ENCODE measurements around the gene FNDC3B.

FNDC3B gene

DNA sequence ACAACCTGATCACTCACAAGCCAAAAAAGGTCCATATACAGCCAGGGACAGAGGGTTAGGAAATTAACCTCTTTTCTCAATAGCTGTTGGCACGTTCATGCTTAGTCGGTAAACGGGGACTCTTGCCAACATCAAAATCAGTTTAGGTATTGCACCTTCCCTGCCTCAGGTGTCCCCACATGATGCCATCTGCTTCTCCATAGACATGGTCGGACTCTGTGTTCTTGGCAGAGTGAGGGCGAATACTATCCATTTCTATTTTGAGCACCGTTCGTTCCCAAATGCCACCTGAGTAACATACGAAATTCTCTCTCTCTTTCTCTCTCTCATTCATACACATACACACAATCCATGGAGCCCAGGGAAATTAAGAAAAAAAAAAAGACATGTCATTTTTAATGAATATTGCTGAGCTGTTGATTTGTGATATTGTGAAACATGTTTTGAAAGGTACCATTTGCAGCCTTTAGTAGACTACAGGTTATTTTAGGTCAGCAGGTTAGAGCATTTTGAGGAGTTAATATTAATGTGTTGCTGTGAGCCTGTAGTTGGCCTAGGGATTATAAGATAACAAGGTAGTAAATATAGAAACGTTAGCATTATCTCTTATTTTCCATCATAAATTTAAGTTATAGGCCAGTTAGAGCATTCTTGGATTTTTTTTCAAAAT, 330.3 kb downstream of the FNDC3B start:
- no peak for DNase-seq (ENCODE audit: low read depth)

DNA sequence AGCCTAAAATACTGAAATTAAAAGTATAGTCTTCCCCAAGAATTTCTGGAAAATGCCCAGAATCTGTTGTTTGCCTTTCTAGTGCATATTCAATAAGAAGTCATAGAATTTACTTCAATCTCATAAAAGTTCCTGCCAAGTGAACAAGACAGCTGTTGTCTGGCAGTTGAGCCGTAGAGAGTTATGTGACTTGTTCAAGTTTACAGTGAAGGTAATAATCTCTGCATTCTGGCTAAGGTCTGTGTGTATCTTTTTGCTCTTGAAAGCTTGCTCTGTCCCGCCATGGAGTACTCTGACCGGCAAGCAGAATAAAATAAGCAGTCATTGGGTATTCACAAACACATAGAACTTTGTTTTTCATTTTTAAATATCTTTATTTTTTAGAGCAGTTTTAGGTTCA, 331.0 kb downstream of the FNDC3B start:
- no peak for DNase-seq (ENCODE audit: low read depth)

DNA sequence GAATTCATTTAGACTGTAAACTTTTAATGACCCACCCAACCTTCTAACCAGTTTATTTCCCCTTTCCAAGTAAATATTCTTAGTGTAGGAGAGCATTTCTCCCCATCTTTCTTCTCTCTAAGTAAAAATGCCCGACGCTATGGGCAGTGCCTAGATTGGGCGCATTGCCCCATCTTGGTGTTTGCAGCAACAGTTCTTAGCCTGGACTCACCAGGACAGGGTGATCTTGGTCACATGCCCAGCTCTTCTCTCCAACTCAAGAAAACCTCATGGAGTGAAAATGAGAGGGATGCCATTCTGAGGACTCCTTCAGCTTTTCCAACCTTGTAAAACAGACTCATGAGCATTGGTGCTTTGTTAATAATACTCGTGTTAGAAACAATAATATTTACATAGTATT, 332.2 kb downstream of the FNDC3B start:
- DNase-seq (ENCODE audit: low read depth): no peak

DNA sequence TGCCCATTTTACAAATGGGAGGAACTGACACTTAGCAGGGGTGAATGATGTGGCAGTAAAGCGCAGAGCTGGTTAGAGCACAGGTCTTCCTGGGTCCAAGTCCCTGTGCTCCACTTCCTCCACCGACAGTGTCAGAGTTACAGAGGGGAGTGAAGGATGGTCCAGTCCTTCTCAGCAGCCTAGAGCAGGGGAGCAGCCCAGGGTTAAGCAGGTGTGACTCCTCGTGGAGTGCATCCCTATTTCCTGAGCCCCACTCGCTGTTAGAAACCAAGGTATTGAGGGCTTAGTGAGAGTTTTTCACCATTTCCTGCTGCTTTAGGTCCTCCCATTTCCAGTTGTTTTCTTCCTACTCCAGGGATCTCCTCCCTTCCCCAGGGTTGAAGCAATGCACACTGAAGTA, 333.5 kb downstream of the FNDC3B start:
- DNase-seq (ENCODE audit: low read depth): no peak

DNA sequence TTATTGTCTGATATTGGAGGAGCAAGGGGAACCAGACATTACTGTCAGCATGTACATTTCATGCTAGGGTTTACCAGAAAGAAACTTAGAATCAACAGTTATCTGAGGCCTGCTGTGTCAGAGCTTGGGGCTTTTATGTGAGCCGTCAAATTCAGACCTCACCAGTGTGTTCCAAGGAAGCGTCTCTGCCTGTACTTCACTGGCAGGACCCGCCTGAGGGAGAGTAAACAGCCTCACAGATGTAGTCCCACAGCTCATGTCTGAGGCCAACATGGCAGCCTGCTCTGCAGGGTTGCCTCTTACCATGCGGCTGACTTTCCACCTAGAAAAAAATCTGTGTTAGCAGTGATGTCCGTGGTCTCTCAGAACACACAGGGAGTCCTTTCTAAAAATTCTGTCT, 334.5 kb downstream of the FNDC3B start:
- no peak for DNase-seq (ENCODE audit: low read depth)

DNA sequence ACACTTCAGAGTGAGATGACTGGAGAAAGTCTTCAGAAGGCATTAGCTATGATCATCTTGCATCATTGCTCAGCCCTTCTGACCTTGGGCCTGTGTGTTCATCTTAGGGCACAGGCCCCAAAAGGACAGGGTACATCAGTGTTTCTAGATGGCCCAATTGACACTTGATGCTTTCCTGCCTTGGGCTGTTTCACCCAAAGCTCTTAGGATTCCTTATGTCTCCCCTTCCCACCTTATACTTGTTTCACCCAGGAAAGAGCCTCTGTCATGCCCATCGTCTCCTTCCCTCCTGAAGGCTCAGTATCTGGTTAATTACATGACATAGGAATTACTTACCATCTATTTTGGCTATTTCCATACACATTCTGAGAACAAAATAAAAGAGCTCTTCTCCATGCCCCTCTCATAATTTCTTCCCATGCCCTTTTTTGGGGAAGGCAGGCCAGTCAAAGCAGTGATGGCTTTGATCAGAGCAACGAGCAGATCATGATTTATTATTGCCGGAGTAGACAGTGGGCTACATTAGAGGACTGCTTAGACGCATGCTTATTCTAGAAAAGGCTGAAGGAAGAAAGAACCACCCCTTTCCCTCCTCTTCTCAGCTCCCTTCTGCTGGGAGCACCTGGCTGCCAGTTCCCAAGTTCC, 335.9 kb downstream of the FNDC3B start:
- no peak for DNase-seq (ENCODE audit: low read depth)

DNA sequence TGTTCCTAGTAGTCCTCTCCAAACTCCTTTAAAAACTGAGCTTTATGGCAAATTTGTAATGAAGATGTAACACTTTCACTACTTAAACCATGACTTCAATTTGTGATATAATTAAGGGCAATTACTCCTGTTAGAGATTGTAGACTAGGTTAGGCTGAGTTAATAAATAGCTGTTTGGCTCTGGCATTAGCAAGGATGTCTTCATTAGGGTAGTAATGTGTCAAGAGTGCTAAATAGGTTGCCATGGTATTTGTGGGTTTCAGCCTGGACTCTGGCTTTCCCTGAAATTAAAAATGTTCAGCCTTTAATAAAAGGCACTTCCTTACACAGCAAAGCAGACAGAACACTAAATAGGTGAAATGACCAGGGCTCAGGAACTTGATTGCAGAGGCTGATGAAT, 337.0 kb downstream of the FNDC3B start:
- no peak for DNase-seq (ENCODE audit: low read depth)

DNA sequence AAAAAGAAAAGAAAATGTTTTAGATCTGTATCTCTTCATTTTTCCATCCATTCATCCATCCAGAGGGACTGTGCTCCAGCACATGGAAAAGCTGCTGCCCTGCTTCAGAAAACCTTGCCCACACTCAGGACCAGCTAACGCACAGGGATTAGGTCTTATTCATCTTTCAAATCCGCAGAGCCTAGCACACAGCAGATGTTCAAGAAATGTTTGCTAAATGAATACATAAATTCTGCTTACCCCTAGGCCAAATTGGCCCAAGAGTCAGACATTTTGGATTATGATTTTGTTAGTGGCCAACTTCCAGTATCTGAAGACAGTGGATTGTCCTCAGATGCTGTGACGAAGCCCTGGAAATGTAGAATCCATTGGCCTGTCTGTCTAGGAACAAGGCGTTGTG, 337.5 kb downstream of the FNDC3B start:
- no peak for DNase-seq (ENCODE audit: low read depth)

DNA sequence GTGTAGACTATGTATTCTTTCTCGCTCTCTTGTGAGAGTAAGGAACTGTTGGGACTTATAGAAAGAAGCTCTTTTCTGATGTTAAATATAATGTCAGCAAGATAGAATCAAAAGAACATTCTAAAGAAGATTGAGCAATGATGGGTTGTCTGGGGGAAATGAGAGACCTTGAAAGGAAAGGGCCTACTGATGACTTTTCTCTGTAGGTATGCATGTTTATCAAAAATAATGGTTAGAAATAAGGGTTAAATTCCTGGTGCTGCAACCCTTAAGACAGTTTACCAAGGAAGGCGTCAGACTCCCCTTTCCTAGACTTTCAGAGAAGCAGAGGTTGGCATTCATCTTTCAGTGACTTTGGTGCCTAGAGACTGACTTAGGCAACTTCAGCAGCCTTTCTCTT, 339.1 kb downstream of the FNDC3B start:
- DNase-seq (ENCODE audit: low read depth): no peak

DNA sequence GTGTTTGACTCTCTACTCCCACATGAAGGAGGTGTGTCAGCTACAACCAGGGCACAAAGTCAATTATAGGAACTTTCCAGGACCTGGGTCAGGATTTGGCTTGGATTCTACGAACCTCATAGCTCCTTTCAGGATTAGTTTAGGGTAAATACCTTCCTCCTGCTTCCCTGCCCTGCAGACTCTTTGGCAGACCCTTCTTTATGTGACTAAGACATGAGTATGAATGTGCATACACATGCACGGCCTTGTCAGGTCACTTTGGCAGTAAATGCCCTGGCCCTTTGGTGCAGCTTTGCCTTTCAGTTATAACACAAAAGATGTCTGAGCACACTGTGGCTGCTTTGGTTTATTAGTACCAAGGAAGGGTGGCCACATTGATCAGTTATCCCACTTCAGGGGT, 340.0 kb downstream of the FNDC3B start:
- DNase-seq (ENCODE audit: low read depth): no peak

DNA sequence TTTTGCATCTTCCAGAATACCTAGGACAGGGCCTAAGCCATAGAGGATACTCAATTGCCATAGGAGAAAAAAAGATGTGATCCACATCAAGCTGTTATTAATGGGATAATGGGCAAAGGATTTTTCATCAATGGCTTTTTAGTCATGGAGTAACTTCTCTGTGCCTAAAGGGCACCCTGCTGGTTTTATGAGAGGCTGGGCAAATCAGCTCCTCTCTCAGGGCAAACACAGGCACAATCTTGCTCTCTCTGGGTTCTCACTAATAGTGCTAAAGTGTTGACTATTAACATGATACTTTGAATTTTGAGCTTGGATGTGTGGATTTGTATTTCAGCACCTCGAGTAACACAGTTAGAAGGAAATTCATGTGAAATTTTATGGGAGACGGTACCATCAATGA, 341.3 kb downstream of the FNDC3B start:
- no peak for DNase-seq (ENCODE audit: low read depth)

DNA sequence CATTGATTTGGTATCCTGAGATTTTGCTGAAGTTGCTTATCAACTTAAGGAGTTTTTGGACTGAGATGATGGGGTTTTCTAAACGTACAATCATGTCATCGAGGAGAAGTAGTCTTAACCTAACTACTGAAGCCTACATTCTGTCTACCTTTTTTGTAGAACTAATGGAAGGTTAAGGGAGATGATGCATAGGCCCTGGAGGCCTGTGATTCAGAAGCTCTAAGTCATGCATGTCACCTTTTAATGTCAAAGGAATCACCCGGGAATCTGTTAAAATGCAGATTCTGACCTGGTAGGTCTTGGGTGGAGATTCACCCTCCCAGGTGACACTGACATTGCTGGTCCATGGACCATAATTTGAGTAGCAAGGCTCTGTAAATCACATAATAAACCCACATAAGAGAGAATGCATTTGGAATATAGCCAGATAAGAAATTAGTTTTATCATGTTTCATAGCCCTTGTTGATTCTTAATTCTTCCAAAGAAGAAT, 344.0 kb downstream of the FNDC3B start:
- DNase-seq (ENCODE audit: low read depth): no peak

DNA sequence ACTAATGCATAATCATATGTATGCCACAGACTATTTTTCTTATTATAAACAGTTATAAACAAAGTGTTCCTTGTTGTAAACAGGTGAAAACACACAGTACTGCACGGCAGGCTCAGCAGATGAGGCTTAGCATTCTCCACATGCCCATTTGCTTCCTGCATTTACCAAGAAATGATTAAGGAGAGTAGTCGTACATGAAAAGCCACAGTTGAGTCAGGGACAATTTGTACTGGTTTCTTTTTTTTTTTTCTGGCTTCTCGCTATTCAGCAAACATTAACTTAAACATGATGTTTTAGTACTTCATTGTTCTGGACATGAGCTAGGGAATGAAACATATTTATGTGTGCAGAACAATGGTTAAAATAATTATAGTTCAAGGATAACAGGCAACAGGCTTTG, 345.5 kb downstream of the FNDC3B start:
- no peak for DNase-seq (ENCODE audit: low read depth)

DNA sequence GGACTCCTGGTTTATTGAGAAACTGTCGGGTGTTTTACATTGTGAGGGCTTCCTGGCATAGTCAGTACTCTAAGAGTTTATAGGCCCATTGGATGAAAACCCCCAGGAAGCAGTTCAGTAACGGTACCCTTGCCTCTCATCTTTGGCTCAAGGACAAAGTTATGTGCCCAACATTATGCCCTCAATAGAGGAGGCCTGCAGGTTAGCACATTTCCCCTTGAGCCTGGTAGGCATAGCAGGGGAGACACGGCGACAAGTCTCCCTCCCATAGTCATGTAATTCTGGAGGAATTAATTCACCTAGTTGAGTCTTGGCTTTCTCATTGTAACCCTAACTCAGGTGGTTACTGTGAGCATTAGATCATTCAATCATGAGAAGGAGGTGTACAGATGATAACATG, 348.4 kb downstream of the FNDC3B start:
- DNase-seq (ENCODE audit: low read depth): no peak

DNA sequence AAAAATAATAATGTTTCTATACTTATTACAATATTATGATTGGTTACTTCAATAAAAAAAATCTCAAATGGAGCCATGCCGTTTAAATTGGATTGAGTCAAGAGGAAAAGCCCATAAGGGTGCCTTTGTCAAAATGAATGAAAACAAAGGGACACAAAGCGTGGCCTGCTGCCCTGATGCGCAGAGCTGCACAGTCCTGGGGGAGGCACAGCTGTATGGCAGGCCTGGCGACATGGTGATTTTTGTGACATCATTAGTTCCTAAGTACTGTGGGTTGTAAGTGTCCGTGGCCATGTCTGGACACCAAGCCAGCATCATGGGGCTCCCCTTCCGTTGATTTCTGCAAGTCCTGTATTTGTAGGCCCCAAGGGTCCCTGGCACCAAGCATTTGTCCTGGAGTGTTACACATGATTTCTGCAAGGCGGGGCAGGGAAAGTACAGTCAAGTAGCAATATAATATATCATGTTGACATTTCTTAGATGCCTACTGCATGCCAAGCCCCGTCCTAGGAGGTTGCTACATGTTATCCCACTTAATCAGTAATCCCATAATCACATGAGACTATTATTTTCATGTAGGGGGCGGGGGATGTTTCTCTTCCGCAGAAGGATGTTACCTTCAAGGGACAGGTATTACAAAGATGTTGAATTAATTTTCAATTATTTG, 349.2 kb downstream of the FNDC3B start:
- DNase-seq (ENCODE audit: low read depth): no peak

DNA sequence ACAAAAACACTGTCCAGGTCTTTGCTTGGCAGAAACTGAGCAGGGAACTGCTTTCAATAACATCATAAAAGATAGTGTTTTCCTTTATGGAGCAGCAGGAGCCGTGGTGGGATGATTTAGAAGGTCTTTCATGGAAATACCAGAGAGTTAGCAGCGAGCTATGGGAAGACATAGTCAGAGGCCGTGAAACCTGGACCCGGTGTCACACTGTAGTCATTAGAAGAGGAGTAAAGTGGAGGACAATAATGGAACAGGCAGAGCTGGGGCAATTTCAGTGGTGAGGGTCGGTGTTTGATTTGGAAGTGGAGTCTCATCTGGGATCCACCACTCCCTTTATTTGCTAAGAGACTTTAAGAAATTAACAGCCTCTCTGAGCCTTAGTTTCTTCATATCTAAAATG, 351.4 kb downstream of the FNDC3B start:
- DNase-seq (ENCODE audit: low read depth): no peak

DNA sequence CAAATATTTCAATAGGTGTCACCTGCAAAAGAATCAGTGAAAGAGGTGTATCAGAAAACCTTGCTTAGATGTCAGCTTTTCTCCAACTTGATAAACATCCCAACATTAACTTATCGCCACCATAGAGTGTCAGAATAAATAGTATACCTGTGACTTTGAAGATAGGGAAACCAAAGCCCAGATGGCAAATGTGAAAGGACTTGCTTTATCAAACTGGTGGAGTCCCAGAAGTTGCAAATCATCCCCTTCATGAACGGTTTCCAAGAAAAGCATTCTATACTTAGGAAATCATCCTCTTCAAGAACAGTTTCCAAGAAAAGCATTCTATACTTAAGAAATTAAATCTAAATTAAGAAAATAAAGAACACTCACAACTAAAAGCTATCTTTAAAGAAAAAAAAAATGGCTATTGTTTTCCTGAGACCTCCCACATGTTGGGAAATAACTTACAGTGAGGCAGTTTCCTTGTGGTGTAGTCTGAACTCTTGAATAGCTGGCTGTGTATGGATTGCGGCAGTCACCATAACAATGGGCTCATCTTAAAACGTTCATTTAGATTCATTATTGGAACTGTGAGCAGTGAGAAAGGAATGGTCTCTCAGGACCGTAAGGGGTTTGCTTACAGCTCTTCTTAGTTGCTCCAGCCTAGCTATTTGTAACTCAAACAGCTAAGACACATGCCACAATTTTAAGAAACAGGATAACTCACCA, 352.4 kb downstream of the FNDC3B start:
- DNase-seq (ENCODE audit: low read depth): no peak

DNA sequence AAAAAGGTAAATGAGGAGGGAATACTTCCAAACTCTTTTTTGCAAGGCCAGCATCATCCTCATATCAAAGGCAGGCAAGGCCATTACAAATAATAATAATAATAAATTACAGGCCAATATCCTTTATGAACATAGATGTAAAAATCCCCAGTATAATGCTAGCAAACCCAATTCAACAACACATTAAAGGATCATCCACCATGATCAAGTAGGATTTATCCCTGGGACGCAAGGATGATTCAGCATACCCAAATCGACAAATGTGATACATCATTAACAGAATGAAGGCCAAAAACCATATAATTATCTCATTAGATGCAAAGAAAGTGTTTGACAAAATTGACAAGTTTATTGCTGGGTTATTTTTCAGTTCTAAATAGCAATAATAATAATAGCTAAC, 355.3 kb downstream of the FNDC3B start:
- DNase-seq (ENCODE audit: low read depth): no peak

DNA sequence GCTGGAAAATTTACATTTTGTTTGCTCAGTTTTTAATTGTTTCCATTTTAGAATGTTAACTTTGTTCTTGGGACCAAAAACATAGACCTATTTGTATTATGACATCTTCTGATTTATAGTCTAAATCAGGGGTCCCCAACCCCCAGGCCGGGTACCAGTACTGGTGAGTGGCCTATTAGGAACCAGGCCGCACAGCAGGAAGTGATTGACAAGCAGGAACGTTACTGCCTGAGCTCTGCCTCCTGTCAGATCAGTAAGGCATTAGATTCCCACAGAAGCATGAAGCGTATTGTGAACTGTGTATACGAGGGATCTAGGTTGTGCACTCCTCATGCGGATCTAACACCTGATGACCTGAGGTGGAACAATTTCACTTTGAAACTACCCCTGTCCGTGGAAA, 357.0 kb downstream of the FNDC3B start:
- no peak for DNase-seq (ENCODE audit: low read depth)

DNA sequence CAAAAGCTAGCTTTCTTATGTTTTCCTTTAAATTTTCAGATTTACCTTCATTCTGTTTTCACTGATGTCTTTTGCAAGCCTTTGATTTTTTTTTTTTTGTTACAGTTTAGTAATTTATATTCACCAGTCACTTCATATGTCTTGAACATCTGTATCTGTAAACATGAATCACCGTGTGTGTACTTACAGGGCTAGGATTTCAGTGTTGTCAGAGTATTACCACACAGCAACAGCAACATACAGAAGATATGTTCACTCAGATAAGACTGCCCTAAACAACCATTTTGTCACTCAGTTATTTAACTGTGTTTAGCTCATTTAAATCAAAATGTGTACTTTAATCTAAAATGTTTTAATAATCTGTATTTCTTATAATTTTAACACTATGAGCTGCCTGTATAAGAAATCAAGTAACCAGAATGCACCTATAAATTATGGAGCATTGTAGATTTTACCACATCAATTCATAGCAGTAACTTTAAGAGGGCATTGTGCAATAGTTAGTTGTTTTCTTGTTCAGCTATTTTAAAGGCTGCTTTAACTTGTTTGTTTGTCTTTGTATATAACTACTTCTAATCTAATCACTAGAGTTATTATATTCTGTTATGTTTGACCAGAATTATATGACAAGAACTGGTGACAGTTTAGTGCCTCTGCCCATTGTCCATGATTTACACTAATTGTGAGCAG, 358.5 kb downstream of the FNDC3B start:
- DNase-seq (ENCODE audit: low read depth): no peak

DNA sequence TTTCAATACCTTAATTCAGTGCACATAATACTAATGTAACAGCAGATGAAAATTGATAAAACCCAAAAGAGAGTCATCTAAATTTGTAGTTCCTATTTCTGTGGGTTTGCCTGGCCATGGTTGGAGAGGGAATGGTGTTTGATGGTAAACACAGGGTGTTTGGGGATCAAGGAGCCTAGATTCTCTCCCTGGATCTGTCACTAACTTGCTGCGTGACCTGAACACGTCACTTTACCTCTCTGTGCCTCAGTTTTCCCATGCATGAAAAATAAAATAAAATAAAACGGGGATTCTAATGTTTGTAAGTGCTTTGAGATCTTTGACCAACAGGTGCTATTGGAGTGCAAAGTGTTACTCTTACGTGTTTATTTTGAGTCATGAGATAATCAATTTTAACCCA, 359.1 kb downstream of the FNDC3B start:
- DNase-seq (ENCODE audit: low read depth): no peak

DNA sequence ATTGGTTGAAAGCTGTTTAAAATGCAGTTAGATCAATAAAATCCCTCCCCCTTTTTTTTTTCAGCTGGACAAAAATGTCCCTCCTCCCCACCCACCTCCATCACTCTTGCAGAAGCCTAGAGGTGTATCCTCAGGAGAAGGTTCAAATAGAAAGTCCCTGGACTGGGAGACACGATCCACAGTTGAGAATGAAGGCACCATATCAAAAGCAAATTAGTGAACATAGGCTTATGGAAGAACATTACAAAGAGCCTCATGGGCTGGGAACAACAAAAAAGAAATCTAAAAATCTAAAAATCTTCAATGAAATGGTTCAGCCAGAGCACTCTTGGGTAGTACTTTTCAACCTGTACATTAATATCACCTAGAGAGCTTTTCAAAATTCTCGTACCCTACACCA, 362.7 kb downstream of the FNDC3B start:
- DNase-seq (ENCODE audit: low read depth): no peak

Data from activated T-cell treated with anti-CD3 and anti-CD28 coated beads for 48 hours (primary cell).